H9 (cell line): ENCODE data around the gene TBC1D17. TPM values are rescaled to one million over a fixed set of nuclear protein-coding genes. Genes with fewer than 3 reads are reported as not detected.

Experiments
- DNase-seq: peaks from one replicate; pipeline ENCODE4 v3.0.0-alpha.2; 2017
- H2AFZ ChIP-seq: one replicate; pipeline ENCODE4 v1.6.1; 2013; ENCODE audit warnings: mild to moderate bottlenecking, low read length, control low read depth, moderate library complexity
- H2AK5ac ChIP-seq: 2 replicates; pipeline ENCODE4 v1.6.1; 2013; ENCODE audit warnings: low read length, control low read depth, mixed read lengths; ENCODE audit not compliant: insufficient read length
- H2BK120ac ChIP-seq: one replicate; pipeline ENCODE4 v1.6.1; 2013; ENCODE audit warnings: low read depth, mild to moderate bottlenecking, low read length, control low read depth, inconsistent platforms; ENCODE audit not compliant: poor library complexity, severe bottlenecking
- H2BK12ac ChIP-seq: 2 replicates; pipeline ENCODE4 v1.6.1; 2013; ENCODE audit warnings: low read length, control low read depth, mixed read lengths, low read depth; ENCODE audit not compliant: insufficient read length
- H2BK15ac ChIP-seq: 2 replicates; pipeline ENCODE4 v1.6.1; 2013; ENCODE audit warnings: low read depth, low read length, control low read depth
- H2BK20ac ChIP-seq: one replicate; pipeline ENCODE4 v1.6.1; 2013; ENCODE audit warnings: low read depth, mild to moderate bottlenecking, low read length, control low read depth, inconsistent platforms; ENCODE audit not compliant: poor library complexity, severe bottlenecking
- H2BK5ac ChIP-seq: 2 replicates; pipeline ENCODE4 v1.6.1; 2013; ENCODE audit warnings: low read length, control low read depth, mixed read lengths; ENCODE audit not compliant: insufficient read length
- H3K14ac ChIP-seq: 2 replicates; pipeline ENCODE4 v1.6.1; 2013; ENCODE audit warnings: low read length, control low read depth; ENCODE audit not compliant: insufficient read depth
- H3K18ac ChIP-seq: 2 replicates; pipeline ENCODE4 v1.6.1; 2013; ENCODE audit warnings: low read depth, mild to moderate bottlenecking, mixed read lengths, low read length, control low read depth; ENCODE audit not compliant: insufficient read length
- H3K23ac ChIP-seq: 2 replicates; pipeline ENCODE4 v1.6.1; 2013; ENCODE audit warnings: low read length, control low read depth, mixed read lengths, low read depth; ENCODE audit not compliant: insufficient read length
- H3K23me2 ChIP-seq: 2 replicates; pipeline ENCODE4 v1.6.1; 2013; ENCODE audit warnings: low read depth, mild to moderate bottlenecking, mixed read lengths, low read length, control low read depth; ENCODE audit not compliant: insufficient read length, poor library complexity, severe bottlenecking
- H3K27ac ChIP-seq: 2 replicates; pipeline ENCODE4 v1.5.1; 2013; ENCODE audit warnings: low read length, control low read depth, mixed read lengths, low read depth; ENCODE audit not compliant: insufficient read length
- H3K27me3 ChIP-seq: 2 replicates; pipeline ENCODE4 v1.6.1; 2013; ENCODE audit warnings: low read length, control low read depth, inconsistent platforms; ENCODE audit not compliant: insufficient read depth
- H3K4ac ChIP-seq: 2 replicates; pipeline ENCODE4 v1.6.1; 2013; ENCODE audit warnings: low read depth, mild to moderate bottlenecking, control low read depth, inconsistent platforms, low read length, moderate library complexity
- H3K4me1 ChIP-seq: 2 replicates; pipeline ENCODE4 v1.6.1; 2013; ENCODE audit warnings: low read length, control low read depth, inconsistent platforms; ENCODE audit not compliant: insufficient read depth
- H3K4me2 ChIP-seq: 2 replicates; pipeline ENCODE4 v1.6.1; 2013; ENCODE audit warnings: low read length, control low read depth, mixed read lengths; ENCODE audit not compliant: insufficient read length, insufficient read depth
- H3K56ac ChIP-seq: 2 replicates; pipeline ENCODE4 v1.6.1; 2013; ENCODE audit warnings: low read depth, mild to moderate bottlenecking, mixed read lengths, low read length, control low read depth; ENCODE audit not compliant: insufficient read length
- H3K79me1 ChIP-seq: 2 replicates; pipeline ENCODE4 v1.6.1; 2013; ENCODE audit warnings: low read depth, mild to moderate bottlenecking, moderate library complexity, low read length, control low read depth, inconsistent platforms; ENCODE audit not compliant: insufficient read depth, poor library complexity, severe bottlenecking
- H3K79me2 ChIP-seq: 2 replicates; pipeline ENCODE4 v1.6.1; 2013; ENCODE audit warnings: low read length, control low read depth, inconsistent platforms; ENCODE audit not compliant: insufficient read depth
- H3K9ac ChIP-seq: 2 replicates; pipeline ENCODE4 v1.6.1; 2013; ENCODE audit warnings: low read length, control low read depth, mixed read lengths; ENCODE audit not compliant: insufficient read length; ENCODE audit errors: extremely low read depth
- H3K9me3 ChIP-seq: one replicate; pipeline ENCODE4 v1.6.1; 2013; ENCODE audit warnings: low read depth, low read length, inconsistent platforms; ENCODE audit not compliant: control insufficient read depth
- H3T11ph ChIP-seq: one replicate; pipeline ENCODE4 v1.6.1; 2013; ENCODE audit warnings: mild to moderate bottlenecking, low read length, control low read depth, inconsistent platforms
- H4K20me1 ChIP-seq: one replicate; pipeline ENCODE4 v1.6.1; 2013; ENCODE audit not compliant: control insufficient read depth, insufficient read length, insufficient read depth
- H4K5ac ChIP-seq: 2 replicates; pipeline ENCODE4 v1.6.1; 2013; ENCODE audit warnings: low read depth, mild to moderate bottlenecking, mixed read lengths, low read length, control low read depth; ENCODE audit not compliant: insufficient read length
- H4K8ac ChIP-seq: replicated peaks from 2 replicates; pipeline ENCODE4 v1.6.1; 2013; ENCODE audit warnings: low read length, control low read depth, mixed read lengths, low read depth; ENCODE audit not compliant: insufficient read length
- H4K91ac ChIP-seq: 2 replicates; pipeline ENCODE4 v1.6.1; 2013; ENCODE audit warnings: low read depth, mild to moderate bottlenecking, moderate library complexity, mixed read lengths, low read length, control low read depth; ENCODE audit not compliant: insufficient read length
- H3K27ac Mint-ChIP-seq, 3 experiments: 2 replicates in 2 of 3; 3 replicates in 1 of 3; pipeline ENCODE4 v1.8.0; 2020 to 2021; ENCODE audit warnings: mixed read lengths in 3 of 3, mild to moderate bottlenecking in 1 of 3, moderate library complexity in 1 of 3
- H3K27me3 Mint-ChIP-seq: 2 replicates; pipeline ENCODE4 v1.8.0; 2021; ENCODE audit warnings: low read depth, mild to moderate bottlenecking, moderate library complexity, mixed read lengths
- H3K36me3 Mint-ChIP-seq, 3 experiments: 2 replicates in 2 of 3; 3 replicates in 1 of 3; pipeline ENCODE4 v1.8.0; 2020 to 2021; ENCODE audit warnings: low read depth in 3 of 3, mixed read lengths in 3 of 3; ENCODE audit not compliant: insufficient read depth in 1 of 3
- H3K4me1 Mint-ChIP-seq, 2 experiments: 2 replicates each; pipeline ENCODE4 v1.8.0; 2020; ENCODE audit warnings: mixed read lengths in 2 of 2
- H3K4me3 Mint-ChIP-seq, 2 experiments: 2 replicates in 1 of 2; 3 replicates in 1 of 2; pipeline ENCODE4 v1.8.0; 2020 to 2021; ENCODE audit warnings: mild to moderate bottlenecking in 2 of 2, mixed read lengths in 2 of 2, moderate library complexity in 1 of 2
- H3K9me3 Mint-ChIP-seq, 2 experiments: 2 replicates in 1 of 2; 3 replicates in 1 of 2; pipeline ENCODE4 v1.8.0; 2020; ENCODE audit warnings: mild to moderate bottlenecking in 2 of 2, mixed read lengths in 2 of 2, moderate library complexity in 1 of 2
- WGBS: extraction: QIAGEN DNeasy Blood & Tissue Kit; methylation state at CpG from one replicate; pipeline ENCODE4 v1.1.7; 2013; ENCODE audit warnings: missing lambda C conversion rate, low lambda C conversion rate, mixed read lengths; ENCODE audit not compliant: insufficient read length; ENCODE audit errors: extremely low coverage; 5-methylcytosine and 5-hydroxymethylcytosine counted together
- total RNA-seq: library from RNA; stranded (reverse); gene quantifications from 2 replicates; pipeline ENCODE4 v1.2.1, GENCODE V29; 2021
- TF ChIP-seq, protein P1 (sequence below): fragments of 200-600 bp; sonication (generic); conservative IDR thresholded peaks from 3 replicates; pipeline ENCODE4 v1.8.0; 2021; ENCODE audit warnings: antibody characterized with exemption, mild to moderate bottlenecking

TBC1D17 gene
- total RNA-seq, 1 experiment from 2014 or later: 33.6 TPM

DNA sequence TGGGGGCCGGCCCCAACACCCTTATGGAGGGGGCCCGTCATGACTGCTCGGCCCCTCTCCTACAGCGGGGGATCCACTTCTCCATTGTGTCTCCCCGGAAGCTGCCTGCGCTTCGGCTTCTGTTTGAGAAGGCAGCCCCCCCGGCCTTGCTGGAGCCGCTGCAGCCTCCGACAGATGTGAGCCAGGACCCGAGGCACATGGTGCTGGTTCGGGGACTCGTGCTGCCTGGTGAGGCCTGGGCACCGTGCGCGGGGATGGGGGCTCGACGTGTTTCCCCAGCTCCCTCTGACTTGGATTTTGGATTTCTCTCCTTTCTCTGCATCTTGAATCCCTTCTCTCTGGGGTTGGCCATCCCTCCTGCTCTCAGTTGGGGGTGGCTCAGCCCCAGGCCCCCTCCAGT is 47.8 kb upstream of the TBC1D17 start:
- Histone ChIP-seq H3K4ac (no peak overlapping the region), H3K14ac (no peak overlapping the region), H2BK5ac (no peak overlapping the region), H3K56ac (no peak overlapping the region), H3K79me2 (no peaks in the 10 kb centered on the region), H4K91ac (no peak overlapping the region), H3K4me1 (no peaks in the 10 kb centered on the region), H3K23ac (no peak overlapping the region), H2AFZ (no peak overlapping the region), H3K23me2 (no peaks in the 10 kb centered on the region), H3K18ac (no peak overlapping the region), H2BK120ac (no peak overlapping the region), H3K27ac (no peak overlapping the region), H4K8ac (no peak overlapping the region), H2BK12ac (no peak overlapping the region), H4K20me1 (no peaks in the 10 kb centered on the region), H2BK20ac (no peak overlapping the region), H3K4me2 (no peak overlapping the region), H2BK15ac (no peak overlapping the region), H3K9ac (no peak overlapping the region), H3K9me3 (no peaks in the 10 kb centered on the region), H3K79me1 (no peaks in the 10 kb centered on the region), H3K27me3 (no peaks in the 10 kb centered on the region), H4K5ac (no peak overlapping the region), H3T11ph (no peak overlapping the region), H2AK5ac (no peak overlapping the region)
- Mint-ChIP-seq H3K9me3 (no peaks in the 10 kb centered on the region), H3K27ac (no peak overlapping the region; a peak in 1 of 7 replicates), H3K36me3 (peaks cover 17 to 43% (median 42%) of the 10 kb centered on the region in 3 experiments; a peak in 6 of 7 replicates), H3K4me1 (no peaks in the 10 kb centered on the region), H3K4me3 (no peak overlapping the region), H3K27me3 (no peaks in the 10 kb centered on the region)
- TF ChIP-seq, protein P1, sequence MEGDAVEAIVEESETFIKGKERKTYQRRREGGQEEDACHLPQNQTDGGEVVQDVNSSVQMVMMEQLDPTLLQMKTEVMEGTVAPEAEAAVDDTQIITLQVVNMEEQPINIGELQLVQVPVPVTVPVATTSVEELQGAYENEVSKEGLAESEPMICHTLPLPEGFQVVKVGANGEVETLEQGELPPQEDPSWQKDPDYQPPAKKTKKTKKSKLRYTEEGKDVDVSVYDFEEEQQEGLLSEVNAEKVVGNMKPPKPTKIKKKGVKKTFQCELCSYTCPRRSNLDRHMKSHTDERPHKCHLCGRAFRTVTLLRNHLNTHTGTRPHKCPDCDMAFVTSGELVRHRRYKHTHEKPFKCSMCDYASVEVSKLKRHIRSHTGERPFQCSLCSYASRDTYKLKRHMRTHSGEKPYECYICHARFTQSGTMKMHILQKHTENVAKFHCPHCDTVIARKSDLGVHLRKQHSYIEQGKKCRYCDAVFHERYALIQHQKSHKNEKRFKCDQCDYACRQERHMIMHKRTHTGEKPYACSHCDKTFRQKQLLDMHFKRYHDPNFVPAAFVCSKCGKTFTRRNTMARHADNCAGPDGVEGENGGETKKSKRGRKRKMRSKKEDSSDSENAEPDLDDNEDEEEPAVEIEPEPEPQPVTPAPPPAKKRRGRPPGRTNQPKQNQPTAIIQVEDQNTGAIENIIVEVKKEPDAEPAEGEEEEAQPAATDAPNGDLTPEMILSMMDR: no peak
- WGBS: no CpG with 5 or more reads among the region's 18 CpGs
- DNase-seq: no peak
